IgD-negative memory B cell (primary cell): ENCODE data around the gene ITCH. TPM values are rescaled to one million over a fixed set of nuclear protein-coding genes. Genes with fewer than 3 reads are reported as not detected.
"Not testable (repeated sequence)": the region's sequence is repeated elsewhere in the genome, so short reads cannot be mapped to it uniquely, and the experiment has no call there.

Experiments used
- H3K27ac Mint-ChIP-seq, 3 donors: one replicate each; pipeline ENCODE4 v1.8.0; 2020 to 2022; ENCODE audit warnings: mild to moderate bottlenecking in 3 of 3, mixed read lengths in 3 of 3, moderate library complexity in 1 of 3
- H3K27me3 Mint-ChIP-seq: one replicate; pipeline ENCODE4 v1.8.0; 2021; ENCODE audit warnings: mixed read lengths
- H3K36me3 Mint-ChIP-seq: one replicate; pipeline ENCODE4 v1.8.0; 2020; ENCODE audit warnings: mild to moderate bottlenecking, mixed read lengths
- H3K4me1 Mint-ChIP-seq, 3 donors: one replicate each; pipeline ENCODE4 v1.8.0; 2020 to 2022; ENCODE audit warnings: mixed read lengths in 3 of 3, mild to moderate bottlenecking in 1 of 3
- H3K4me3 Mint-ChIP-seq, 4 donors: one replicate each; pipeline ENCODE4 v1.8.0; 2020 to 2022; ENCODE audit warnings: mild to moderate bottlenecking in 4 of 4, mixed read lengths in 4 of 4, moderate library complexity in 3 of 4
- H3K9me3 Mint-ChIP-seq, 3 donors: one replicate each; pipeline ENCODE4 v1.8.0; 2020 to 2021; ENCODE audit warnings: mixed read lengths in 3 of 3, mild to moderate bottlenecking in 1 of 3
- polyA plus RNA-seq: library from polyadenylated mRNA; unstranded; fragments of 300-500 nt; fragmentation: Illumina TruSeq; gene quantifications from one replicate; pipeline ENCODE4 v1.2.3, GENCODE V29; 2021

ITCH gene
- polyA plus RNA-seq, 1 donor from 2014 or later, result 33.7 TPM

DNA sequence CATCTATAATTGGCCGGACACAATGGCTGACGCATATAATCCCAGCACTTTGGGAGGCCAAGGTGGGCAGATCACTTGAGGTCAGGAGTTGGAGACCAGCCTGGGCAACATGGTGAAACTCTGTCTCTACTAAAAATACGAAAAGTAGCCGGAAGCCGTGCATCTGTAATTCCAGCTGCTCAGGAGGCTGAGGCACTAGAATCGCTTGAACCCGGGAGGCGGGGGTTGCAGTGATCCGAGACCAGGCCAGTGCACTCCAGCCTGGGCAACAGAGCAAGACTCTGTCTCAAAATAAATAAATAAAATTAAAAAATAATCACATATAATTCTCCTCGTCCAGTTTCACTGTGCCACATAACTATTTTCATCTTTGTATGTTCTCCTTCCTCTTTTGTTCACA is 156.8 kb downstream of the ITCH start:
- Mint-ChIP-seq H3K4me3 (peak overlapping the region in 1 of 4 donors; percentile 72), H3K27ac (peak overlapping the region in 1 of 3 donors; percentile 39), H3K4me1 (peaks cover 20 to 43% (median 41%) of the 10 kb centered on the region in 3 donors)
- not testable (repeated sequence) for H3K9me3 Mint-ChIP-seq, H3K36me3 Mint-ChIP-seq, H3K27me3 Mint-ChIP-seq

DNA sequence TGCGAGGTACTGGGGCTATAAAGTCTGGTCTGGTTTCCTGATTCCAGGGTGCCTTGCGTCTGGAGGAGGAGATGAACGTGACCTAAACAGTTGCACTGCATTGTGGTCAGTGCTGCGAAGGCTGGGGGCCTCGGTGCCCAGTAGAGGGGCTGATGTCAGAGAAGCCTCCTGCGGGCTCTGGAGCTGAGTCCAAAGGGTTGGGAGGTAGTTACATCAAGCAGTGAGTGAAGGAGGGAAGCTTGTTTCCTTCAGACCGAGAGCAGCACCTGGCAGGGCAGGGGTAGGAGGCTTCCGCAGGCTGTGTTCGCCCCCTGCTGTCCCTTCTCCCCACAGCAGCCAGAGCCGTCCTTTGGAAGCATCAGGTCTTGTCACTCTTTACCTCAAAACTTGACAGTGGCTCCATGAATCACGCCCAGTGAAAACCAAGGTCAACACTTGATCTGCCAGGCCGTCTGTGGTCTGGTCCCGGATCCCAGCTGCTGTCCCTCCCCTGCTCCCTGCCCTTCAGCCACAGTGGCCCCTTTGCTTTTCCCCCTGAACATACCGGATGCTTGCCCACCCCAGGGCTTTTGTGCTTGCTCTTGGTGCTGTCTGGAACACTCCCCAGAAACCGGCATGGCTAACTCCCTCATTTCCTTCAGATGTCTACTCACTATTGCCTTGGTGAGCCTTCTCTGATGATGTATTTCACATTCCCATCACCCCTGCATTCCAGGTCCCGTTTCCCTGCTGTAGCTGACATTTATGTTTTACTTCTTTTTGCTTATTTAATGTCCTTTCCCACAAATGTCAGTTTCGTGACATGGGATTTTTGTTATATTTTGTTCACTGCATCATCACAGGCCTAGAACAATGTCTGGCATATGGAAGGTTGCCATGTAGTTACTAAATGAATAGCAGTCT is 160.1 kb downstream of the ITCH start:
- Mint-ChIP-seq H3K9me3 (no peaks in the 10 kb centered on the region), H3K27me3 (no peaks in the 10 kb centered on the region), H3K27ac (peak overlapping the region in 2 of 3 donors; percentile 65 to 88), H3K4me1 (peaks cover 10 to 33% (median 24%) of the 10 kb centered on the region in 3 donors), H3K36me3 (peaks cover 3% of the 10 kb centered on the region), H3K4me3 (peak overlapping the region in 2 of 4 donors; percentile 9 to 55)

DNA sequence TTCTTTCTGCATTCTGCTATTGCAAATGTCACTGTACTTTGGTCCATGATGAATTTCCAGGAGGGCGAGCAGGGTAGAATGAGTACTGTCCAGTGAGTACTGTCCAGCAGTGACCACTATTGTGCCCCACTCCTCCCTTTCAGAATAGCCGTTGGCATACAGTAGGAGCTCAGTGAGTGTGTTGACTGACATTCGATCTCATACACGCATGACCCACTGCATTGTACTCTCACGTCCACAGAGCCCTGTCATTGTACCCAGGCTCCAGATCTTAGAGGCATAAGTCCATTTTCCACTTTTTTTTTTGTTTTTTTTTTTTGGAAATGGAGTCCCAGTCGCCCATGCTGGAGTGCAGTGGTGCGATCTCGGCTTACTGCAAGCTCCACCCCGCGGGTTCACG is 161.4 kb downstream of the ITCH start:
- Mint-ChIP-seq H3K27me3 (no peaks in the 10 kb centered on the region), H3K4me1 (peaks cover 5 to 26% (median 20%) of the 10 kb centered on the region in 3 donors)

DNA sequence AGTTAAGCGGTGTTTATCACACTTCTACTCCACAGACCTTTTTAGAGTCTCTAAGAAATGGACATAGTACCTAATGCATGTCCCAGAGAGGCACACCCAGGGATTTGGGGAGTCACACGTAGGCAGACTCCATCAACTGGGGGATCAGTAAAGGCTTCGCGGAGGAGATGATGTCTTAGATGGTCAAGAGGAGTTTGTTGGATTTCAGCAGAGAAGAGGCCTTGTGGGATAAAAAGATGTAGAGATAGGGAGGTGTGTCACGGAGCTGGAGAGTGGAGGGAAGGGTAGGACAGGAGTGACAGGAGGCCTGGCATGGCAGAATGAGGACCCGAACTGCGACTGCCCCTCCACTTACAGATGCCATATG is 162.3 kb downstream of the ITCH start:
- Mint-ChIP-seq H3K27me3 (no peaks in the 10 kb centered on the region), H3K4me1 (peaks cover 5 to 21% (median 20%) of the 10 kb centered on the region in 3 donors), H3K9me3 (no peaks in the 10 kb centered on the region), H3K36me3 (peaks cover 3% of the 10 kb centered on the region), H3K4me3 (no peak overlapping the region), H3K27ac (no peak overlapping the region)

More for the DNA sequence above, 161.4 kb downstream of the ITCH start:
- Mint-ChIP-seq H3K4me3 (no peak overlapping the region), H3K27ac (peak overlapping the region in 1 of 3 donors; percentile 48), H3K36me3 (peaks cover 3% of the 10 kb centered on the region), H3K9me3 (no peaks in the 10 kb centered on the region)

DNA sequence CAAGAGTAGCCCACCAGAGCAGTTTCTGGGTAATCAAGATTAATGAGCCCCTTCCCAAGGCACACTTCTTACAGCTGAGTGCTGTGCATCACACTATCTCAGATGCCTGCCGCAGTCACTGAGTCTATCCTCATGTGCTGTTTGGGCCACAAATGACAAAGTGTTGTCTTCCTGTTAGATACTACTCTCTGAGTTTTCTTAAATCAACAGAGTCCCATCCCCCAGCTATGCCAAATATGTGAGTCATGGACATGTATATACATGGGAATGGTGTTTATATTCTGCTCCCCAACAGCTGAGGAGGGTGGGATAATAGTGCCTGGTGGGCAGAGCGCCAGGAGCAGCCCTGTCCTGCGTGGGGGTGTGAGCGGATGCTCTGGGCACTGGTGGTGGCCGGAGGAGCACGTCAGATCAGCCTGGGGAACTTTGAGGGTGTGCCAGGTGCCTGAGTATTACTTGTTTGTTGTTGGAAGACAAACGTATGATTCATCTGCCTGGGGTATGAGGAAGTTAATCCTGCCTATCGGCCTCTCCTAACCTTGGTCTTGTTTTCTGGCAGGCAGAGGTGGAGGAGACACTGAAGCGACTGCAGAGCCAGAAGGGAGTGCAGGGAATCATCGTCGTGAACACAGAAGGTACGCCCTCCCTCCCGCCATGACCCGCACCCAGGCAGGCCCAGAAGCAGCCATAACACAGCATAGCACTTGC is 162.8 kb downstream of the ITCH start:
- Mint-ChIP-seq H3K27me3 (no peaks in the 10 kb centered on the region), H3K36me3 (peaks cover 3% of the 10 kb centered on the region), H3K4me3 (peak overlapping the region in 1 of 4 donors; percentile 29), H3K27ac (peak overlapping the region in 1 of 3 donors; percentile 9), H3K9me3 (no peaks in the 10 kb centered on the region), H3K4me1 (peaks cover 5 to 20% (median 20%) of the 10 kb centered on the region in 3 donors)

DNA sequence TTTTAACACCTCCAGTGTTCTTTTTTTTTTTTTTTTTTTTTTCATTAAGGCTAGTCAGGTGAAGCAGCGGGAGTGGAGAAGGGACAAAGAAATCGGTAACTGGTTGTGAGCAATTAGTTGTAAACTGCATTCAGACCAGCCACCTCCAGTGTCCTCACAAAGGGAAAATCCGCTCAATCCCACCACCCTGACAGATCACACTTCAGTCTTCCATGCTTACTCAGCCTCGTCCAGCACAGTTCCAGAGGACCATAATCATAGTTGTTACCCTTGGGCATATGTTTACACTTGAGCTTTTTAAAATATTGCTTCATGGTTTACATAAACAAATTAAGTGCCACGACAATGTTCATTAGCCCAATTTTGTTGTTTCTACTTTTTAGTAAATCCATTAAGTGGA is 163.4 kb downstream of the ITCH start:
- Mint-ChIP-seq H3K4me1 (peaks cover 3 to 20% (median 18%) of the 10 kb centered on the region in 3 donors), H3K27ac (no peak overlapping the region), H3K27me3 (no peaks in the 10 kb centered on the region), H3K4me3 (peak overlapping the region in 1 of 4 donors; percentile 29), H3K36me3 (peaks cover 3% of the 10 kb centered on the region), H3K9me3 (no peaks in the 10 kb centered on the region)

DNA sequence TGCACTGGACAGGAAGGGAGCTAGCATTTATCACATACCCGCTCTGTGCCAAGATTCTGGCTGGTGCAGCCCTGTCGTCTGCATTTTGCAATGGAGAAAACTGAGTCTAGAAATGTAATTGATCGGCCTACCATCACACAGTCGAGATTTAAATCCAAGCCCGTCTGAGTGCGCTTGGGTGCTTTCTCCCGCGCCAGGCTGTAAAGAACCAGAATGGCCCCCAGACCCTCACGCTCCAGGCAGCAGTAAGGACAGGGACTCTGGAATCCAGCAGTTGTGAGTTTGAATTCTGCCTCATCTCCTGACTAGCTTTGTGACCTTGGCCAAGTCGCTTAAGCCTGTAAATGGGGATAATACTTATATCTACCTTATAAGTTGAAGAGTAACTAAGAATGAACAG is 163.9 kb downstream of the ITCH start:
- no peaks in the 10 kb centered on the region for H3K9me3 Mint-ChIP-seq
- peak overlapping the region in 2 of 3 donors; percentile 7 to 80 for H3K27ac Mint-ChIP-seq
- no peaks in the 10 kb centered on the region for H3K27me3 Mint-ChIP-seq
- peaks cover 3% of the 10 kb centered on the region for H3K36me3 Mint-ChIP-seq
- peaks cover 2 to 18% (median 15%) of the 10 kb centered on the region in 3 donors for H3K4me1 Mint-ChIP-seq
- H3K4me3 Mint-ChIP-seq, result no peak overlapping the region

DNA sequence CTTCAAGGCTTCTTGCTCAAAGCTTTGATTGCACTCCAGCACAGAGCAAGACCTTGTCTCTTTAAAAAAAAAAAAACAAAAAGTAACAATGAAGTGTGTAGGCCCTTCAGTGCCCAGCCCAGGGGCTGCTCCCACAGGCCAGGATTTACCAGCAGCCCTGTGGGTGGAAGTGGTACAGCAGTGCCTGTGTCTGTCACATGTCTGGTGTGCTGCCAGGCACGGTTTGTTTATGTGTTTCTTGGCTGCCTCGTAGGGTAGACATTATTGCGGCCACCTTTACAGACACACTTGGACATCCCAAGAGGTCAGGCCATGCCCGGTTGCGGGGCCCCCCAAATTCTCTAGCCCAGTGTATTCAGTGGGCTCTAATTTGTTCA is 165.8 kb downstream of the ITCH start:
- Mint-ChIP-seq H3K36me3 (peaks cover 3% of the 10 kb centered on the region), H3K4me1 (peaks cover 0 to 4% (median 2%) of the 10 kb centered on the region in 3 donors), H3K27ac (no peak overlapping the region)

DNA sequence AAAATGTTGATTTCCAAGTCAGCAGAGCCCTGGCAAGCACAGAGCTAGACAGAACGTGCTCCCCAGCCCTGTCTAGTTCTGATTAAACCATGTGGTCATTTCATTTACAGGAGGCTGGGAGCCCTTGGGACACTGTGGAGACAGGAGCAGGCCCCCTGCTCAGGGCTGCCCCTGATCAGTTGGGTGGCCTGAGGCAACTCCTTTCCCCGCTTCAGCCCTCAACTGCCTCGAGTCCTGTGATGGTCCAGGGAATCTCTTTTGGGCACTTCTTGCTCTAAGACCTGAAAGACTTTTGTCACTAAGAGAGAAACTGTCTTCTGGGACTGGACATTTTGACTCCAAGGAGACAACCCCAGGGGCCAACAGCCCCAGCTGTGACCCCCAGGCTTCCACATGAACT is 166.7 kb downstream of the ITCH start:
- Mint-ChIP-seq H3K4me3 (no peak overlapping the region), H3K27ac (no peak overlapping the region), H3K9me3 (no peaks in the 10 kb centered on the region), H3K27me3 (no peaks in the 10 kb centered on the region), H3K4me1 (peaks cover 0 to 2% (median 0%) of the 10 kb centered on the region in 3 donors), H3K36me3 (peaks cover 3% of the 10 kb centered on the region)

More for the DNA sequence above, 165.8 kb downstream of the ITCH start:
- Mint-ChIP-seq H3K27me3 (no peaks in the 10 kb centered on the region), H3K9me3 (no peaks in the 10 kb centered on the region), H3K4me3 (no peak overlapping the region)

DNA sequence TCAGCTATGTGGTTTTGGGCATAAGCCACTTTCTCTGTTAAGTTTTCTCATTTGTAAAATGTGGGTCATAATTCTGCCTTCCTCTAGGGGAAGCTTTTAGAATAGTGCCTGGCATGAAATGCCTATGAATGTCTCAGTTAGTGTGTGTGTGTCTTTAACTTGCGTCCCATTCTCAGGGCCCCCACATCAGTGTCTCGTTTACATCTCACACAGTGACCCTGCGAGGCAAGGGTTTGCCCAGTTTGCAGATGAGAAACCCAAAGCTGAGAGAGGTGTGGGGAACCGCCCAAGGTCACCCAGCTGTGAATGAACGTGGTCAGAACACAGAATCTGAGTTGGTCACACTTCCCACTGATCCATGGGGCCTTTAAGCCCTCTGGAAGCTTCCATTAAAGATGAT is 167.3 kb downstream of the ITCH start:
- Mint-ChIP-seq H3K4me3 (no peak overlapping the region), H3K9me3 (no peaks in the 10 kb centered on the region), H3K36me3 (peaks cover 3% of the 10 kb centered on the region), H3K27me3 (no peaks in the 10 kb centered on the region), H3K4me1 (peaks cover 0 to 2% (median 0%) of the 10 kb centered on the region in 3 donors), H3K27ac (peak overlapping the region in 1 of 3 donors; percentile 19)

DNA sequence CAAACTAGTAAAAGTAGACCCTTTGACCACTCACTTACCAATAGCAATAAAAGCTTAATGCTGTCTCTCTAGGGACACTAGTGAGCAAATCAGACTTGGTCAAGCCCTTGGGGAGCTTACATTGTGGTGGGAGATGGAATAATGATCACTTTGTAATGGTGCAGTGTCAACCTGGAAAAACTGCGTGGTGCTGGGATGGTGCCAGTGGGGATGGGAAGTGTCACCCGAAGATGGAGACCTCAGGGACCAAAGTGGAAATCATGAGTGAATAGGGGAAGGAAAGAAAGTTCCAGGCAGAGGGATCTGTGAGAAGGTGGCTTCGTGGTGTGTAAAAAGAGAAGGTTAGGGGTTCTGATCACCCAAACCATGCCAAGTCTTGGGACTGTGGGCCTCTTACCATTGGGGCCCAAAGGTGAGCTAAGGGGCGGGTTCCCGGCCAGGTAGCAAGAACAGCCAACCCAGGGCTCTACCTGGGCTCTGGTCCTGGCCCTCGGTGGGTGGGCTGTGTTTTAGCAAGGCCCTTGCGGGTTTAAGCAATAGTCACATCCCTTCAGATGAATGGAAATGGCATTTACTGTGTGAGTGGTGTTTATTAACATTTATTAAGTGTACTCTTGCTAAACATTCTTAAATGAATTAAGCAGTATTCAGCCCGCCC is 168.7 kb downstream of the ITCH start:
- peaks cover 3% of the 10 kb centered on the region for H3K36me3 Mint-ChIP-seq
- H3K4me1 Mint-ChIP-seq, result peaks cover 0 to 2% (median 0%) of the 10 kb centered on the region in 3 donors
- H3K4me3 Mint-ChIP-seq, result no peak overlapping the region
- H3K27ac Mint-ChIP-seq, result peak overlapping the region in 2 of 3 donors; percentile 13 to 50
- H3K9me3 Mint-ChIP-seq, result no peaks in the 10 kb centered on the region
- no peaks in the 10 kb centered on the region for H3K27me3 Mint-ChIP-seq

DNA sequence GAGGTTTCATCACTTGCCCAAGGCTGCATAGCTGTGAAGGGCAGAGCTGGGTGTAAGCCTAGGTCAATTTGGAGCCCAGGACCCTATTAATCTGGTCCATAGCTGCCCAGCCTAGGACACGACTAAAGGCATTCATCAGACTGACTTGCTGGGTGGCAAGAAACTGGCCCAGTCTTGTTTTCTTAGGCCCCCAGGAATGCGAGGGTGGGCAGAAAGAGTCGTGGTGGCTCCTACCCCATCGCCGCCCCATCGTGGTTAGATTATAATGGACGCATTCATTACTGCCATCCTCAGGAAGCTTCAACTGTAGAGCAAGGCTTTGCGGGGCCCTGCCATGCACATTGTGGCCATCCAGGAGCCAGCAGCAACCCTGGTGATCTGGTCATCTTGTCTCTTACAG is 169.2 kb downstream of the ITCH start:
- H3K4me1 Mint-ChIP-seq, result peaks cover 0 to 2% (median 0%) of the 10 kb centered on the region in 3 donors
- H3K27ac Mint-ChIP-seq, result no peak overlapping the region
- H3K36me3 Mint-ChIP-seq, result peaks cover 3% of the 10 kb centered on the region
- H3K27me3 Mint-ChIP-seq, result no peaks in the 10 kb centered on the region
- H3K9me3 Mint-ChIP-seq, result no peaks in the 10 kb centered on the region
- no peak overlapping the region for H3K4me3 Mint-ChIP-seq

DNA sequence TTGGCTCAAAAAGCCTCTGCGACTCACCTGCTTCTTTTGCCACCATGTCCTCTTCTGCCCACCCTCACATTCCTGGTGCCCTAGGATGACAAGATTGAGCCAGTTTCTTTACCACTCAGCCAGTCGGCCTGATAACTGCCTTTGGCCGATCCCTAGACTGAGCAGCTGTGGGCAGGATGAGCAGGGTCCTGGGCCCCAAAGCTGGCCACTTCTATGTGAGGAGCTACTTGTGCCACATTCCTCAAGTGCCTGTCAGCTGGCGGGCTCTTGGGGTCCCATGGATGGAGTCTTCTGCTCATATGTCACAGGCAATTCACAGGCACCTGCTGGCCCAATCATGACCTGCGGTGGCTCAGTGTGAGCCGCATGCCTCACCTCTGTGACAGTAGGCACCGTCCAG is 169.7 kb downstream of the ITCH start:
- H3K4me3 Mint-ChIP-seq, result no peak overlapping the region
- H3K36me3 Mint-ChIP-seq, result peaks cover 3% of the 10 kb centered on the region
- H3K4me1 Mint-ChIP-seq, result peaks cover 0 to 2% (median 0%) of the 10 kb centered on the region in 3 donors
- peak overlapping the region in 1 of 3 donors; percentile 71 for H3K27ac Mint-ChIP-seq
- H3K9me3 Mint-ChIP-seq, result no peaks in the 10 kb centered on the region
- H3K27me3 Mint-ChIP-seq, result no peaks in the 10 kb centered on the region

DNA sequence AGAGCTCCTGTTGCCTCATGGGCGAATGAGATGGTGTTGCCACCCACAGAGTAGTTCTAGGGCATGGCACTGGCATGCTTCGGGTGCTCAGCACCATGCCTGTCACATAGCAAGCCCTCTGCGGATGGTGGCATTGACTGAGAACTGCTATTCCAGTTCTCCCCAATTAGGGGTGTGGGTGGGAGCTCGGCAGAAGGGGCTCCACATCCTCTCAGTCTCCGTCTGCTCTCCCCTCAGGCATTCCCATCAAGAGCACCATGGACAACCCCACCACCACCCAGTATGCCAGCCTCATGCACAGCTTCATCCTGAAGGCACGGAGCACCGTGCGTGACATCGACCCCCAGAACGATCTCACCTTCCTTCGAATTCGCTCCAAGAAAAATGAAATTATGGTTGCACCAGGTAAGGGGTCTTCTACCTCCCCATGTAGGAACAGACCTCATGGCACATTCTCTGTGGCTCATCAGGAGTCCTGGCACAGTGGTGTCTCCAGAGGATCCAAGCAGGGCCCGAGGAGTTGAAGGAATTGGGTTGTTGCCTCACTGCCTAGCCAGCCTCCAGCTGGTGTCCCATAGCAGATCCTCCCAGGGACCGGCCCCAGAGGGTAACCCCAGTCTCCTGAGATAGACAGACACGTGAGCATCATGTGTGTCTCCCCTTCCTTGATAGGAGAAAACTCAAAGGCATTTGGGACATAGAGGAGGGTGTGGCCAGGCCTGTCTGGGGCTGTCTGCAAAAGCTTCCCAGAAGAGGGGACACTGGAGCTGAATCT is 171.5 kb downstream of the ITCH start:
- Mint-ChIP-seq H3K36me3 (peaks cover 3% of the 10 kb centered on the region), H3K4me3 (peak overlapping the region in 1 of 4 donors; percentile 39), H3K27me3 (no peaks in the 10 kb centered on the region), H3K27ac (no peak overlapping the region), H3K9me3 (no peaks in the 10 kb centered on the region), H3K4me1 (peaks cover 2 to 5% (median 2%) of the 10 kb centered on the region in 3 donors)
